Loucy (cell line): ENCODE measurements around the gene POLH.
"Not testable (repeated sequence)": the region's sequence is repeated elsewhere in the genome, so short reads cannot be mapped to it uniquely, and the experiment has no call there.

Experiments
- H2AFZ ChIP-seq: fragments of 200-600 bp; sonication (generic); 2 replicates; pipeline ENCODE4 v1.6.0; 2016; ENCODE audit warnings: antibody characterized with exemption, mild to moderate bottlenecking, low read length, moderate library complexity
- H3F3A ChIP-seq: fragments of 200-600 bp; 2 replicates; pipeline ENCODE4 v1.6.0; 2016; ENCODE audit warnings: antibody characterized with exemption, low read depth, mild to moderate bottlenecking
- H3K27me3 ChIP-seq: fragments of 200-600 bp; sonication (generic); 2 replicates; pipeline ENCODE4 v1.6.1; 2014; ENCODE audit warnings: low read length, mild to moderate bottlenecking; ENCODE audit not compliant: insufficient read depth, poor library complexity, severe bottlenecking
- H3K36me3 ChIP-seq: fragments of 200-600 bp; sonication (generic); 2 replicates; pipeline ENCODE4 v1.6.1; 2016; ENCODE audit warnings: low read length; ENCODE audit not compliant: insufficient read depth
- H3K4me1 ChIP-seq: fragments of 200-600 bp; sonication (generic); 2 replicates; pipeline ENCODE4 v1.5.1; 2014; ENCODE audit warnings: low read length, mild to moderate bottlenecking; ENCODE audit not compliant: insufficient read depth, poor library complexity, severe bottlenecking
- H3K4me2 ChIP-seq: fragments of 200-600 bp; sonication (generic); 2 replicates; pipeline ENCODE4 v1.6.0; 2014; ENCODE audit warnings: antibody characterized with exemption, low read length, low read depth, mild to moderate bottlenecking; ENCODE audit not compliant: poor library complexity, severe bottlenecking
- H3K4me3 ChIP-seq: fragments of 200-600 bp; sonication (generic); 2 replicates; pipeline ENCODE4 v1.5.1; 2014; ENCODE audit warnings: low read length, mild to moderate bottlenecking, mixed read lengths; ENCODE audit not compliant: poor library complexity, severe bottlenecking
- H3K79me2 ChIP-seq: fragments of 200-600 bp; sonication (generic); 2 replicates; pipeline ENCODE4 v1.6.1; 2014; ENCODE audit warnings: low read length; ENCODE audit not compliant: insufficient read depth
- H3K9ac ChIP-seq: fragments of 200-600 bp; sonication (generic); 2 replicates; pipeline ENCODE4 v1.6.0; 2014; ENCODE audit warnings: mild to moderate bottlenecking, low read depth, low read length, moderate library complexity; ENCODE audit not compliant: poor library complexity, severe bottlenecking
- H3K9me2 ChIP-seq: fragments of 200-600 bp; sonication (generic); replicated peaks from 2 replicates; pipeline ENCODE4 v1.6.1; 2016; ENCODE audit warnings: low read depth, low read length, mixed read lengths
- H3K9me3 ChIP-seq: fragments of 200-600 bp; sonication (generic); 2 replicates; pipeline ENCODE4 v1.6.1; 2014; ENCODE audit warnings: mild to moderate bottlenecking, antibody characterized with exemption, low read length, low read depth; ENCODE audit not compliant: insufficient read depth
- H4K20me1 ChIP-seq: fragments of 200-600 bp; sonication (generic); 2 replicates; pipeline ENCODE4 v1.6.0; 2014; ENCODE audit warnings: antibody characterized with exemption, low read length, mild to moderate bottlenecking; ENCODE audit not compliant: insufficient read depth, poor library complexity, severe bottlenecking
- CTCF ChIP-seq: fragments of 200-600 bp; sonication (generic); conservative IDR thresholded peaks from 2 replicates; pipeline ENCODE4 v1.5.1; 2014; ENCODE audit warnings: mild to moderate bottlenecking, antibody characterized with exemption, low read length
- EZH2phosphoT487 ChIP-seq: fragments of 200-600 bp; IDR thresholded peaks from 2 replicates; pipeline ENCODE4 v1.6.1; 2018; ENCODE audit warnings: antibody characterized with exemption, mild to moderate bottlenecking, moderate library complexity, borderline replicate concordance

POLH gene

DNA sequence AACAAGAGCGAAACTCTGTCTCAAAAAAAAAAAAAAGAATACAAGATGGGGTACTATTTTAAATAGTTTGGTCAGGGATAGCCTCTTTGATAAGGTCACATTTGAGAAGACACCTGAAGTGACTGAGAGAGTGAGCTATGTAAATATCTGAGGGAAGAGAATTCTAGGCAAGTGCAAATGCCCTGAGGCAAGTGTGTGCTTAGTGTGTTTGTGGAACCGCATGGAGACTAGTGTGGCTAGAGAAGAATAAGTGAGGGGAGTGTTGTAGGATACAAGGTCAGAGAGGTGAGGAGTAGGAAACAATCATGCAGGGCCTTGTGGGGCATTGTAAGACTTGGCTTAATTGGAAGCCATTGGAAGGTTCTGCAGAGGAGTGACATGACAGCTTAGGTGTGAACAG lies 72.3 kb downstream of the POLH start:
- Histone ChIP-seq H3K4me3 (no peak overlapping the region), H4K20me1 (no peaks in the 10 kb centered on the region), H3K9me3 (no peaks in the 10 kb centered on the region), H3K79me2 (no peaks in the 10 kb centered on the region), H3K4me2 (no peak overlapping the region), H3K27me3 (no peaks in the 10 kb centered on the region), H3K9me2 (no peaks in the 10 kb centered on the region), H3F3A (no peaks in the 10 kb centered on the region), H3K36me3 (no peaks in the 10 kb centered on the region), H3K4me1 (no peaks in the 10 kb centered on the region), H3K9ac (no peak overlapping the region), H2AFZ (no peak overlapping the region)
- TF ChIP-seq EZH2phosphoT487 (no peak), CTCF (no peak)

GRCh38 chr6:43652822-43653221 lies 76.8 kb downstream of the POLH start:
- not testable (repeated sequence) for H4K20me1 ChIP-seq, H3K9me2 ChIP-seq, H3K4me3 ChIP-seq, H3K4me2 ChIP-seq, H3K9ac ChIP-seq, H3K36me3 ChIP-seq, H3F3A ChIP-seq, H3K27me3 ChIP-seq, H3K79me2 ChIP-seq, H3K4me1 ChIP-seq, H3K9me3 ChIP-seq, H2AFZ ChIP-seq

GRCh38 chr6:43657221-43657802 lies 81.3 kb downstream of the POLH start:
- Histone ChIP-seq H3K36me3 (no peaks in the 10 kb centered on the region), H3K4me3 (no peak overlapping the region), H3F3A (no peaks in the 10 kb centered on the region), H3K9me2 (no peaks in the 10 kb centered on the region), H3K4me1 (no peaks in the 10 kb centered on the region), H3K9me3 (no peaks in the 10 kb centered on the region), H2AFZ (no peak overlapping the region), H3K9ac (no peak overlapping the region), H3K4me2 (no peak overlapping the region), H4K20me1 (no peaks in the 10 kb centered on the region), H3K79me2 (no peaks in the 10 kb centered on the region), H3K27me3 (no peaks in the 10 kb centered on the region)
- TF ChIP-seq EZH2phosphoT487 = no peak
- no peak for TF ChIP-seq CTCF

- Histone ChIP-seq H3K4me3 (no peak overlapping the region), H3K9me2 (no peaks in the 10 kb centered on the region), H3K9me3 (no peaks in the 10 kb centered on the region), H3K36me3 (no peaks in the 10 kb centered on the region), H3F3A (no peaks in the 10 kb centered on the region), H3K4me2 (no peak overlapping the region), H3K79me2 (no peaks in the 10 kb centered on the region), H3K27me3 (no peaks in the 10 kb centered on the region), H3K4me1 (no peaks in the 10 kb centered on the region), H2AFZ (no peak overlapping the region), H3K9ac (no peak overlapping the region), H4K20me1 (no peaks in the 10 kb centered on the region)
- no peak for TF ChIP-seq CTCF
- TF ChIP-seq EZH2phosphoT487 = no peak
These were observed 82.2 kb downstream of the POLH start for GRCh38 chr6:43658161-43658560.

DNA sequence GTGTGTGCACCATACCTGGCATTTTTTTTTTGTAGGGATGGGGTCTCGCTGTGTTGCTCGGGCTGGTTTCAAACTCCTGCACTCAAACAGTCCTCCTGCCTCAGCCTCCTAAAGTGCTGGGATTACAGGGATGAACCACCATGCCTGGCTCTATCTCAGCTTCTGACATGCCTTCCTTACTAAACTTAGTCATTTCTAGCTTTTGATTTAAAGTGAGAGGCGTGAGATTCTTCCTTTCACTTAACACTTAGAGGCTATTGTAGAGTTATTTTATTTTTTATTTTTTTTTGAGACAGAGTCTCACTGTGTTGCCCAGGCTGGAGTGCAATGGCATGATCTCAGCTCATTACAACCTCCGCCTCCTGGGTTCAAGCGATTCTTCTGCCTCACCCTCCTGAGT lies 87.0 kb downstream of the POLH start:
- not testable (repeated sequence) for H2AFZ ChIP-seq, H3K9me2 ChIP-seq, H3K4me2 ChIP-seq

More for the DNA sequence above, 87.0 kb downstream of the POLH start:
- not testable (repeated sequence) for H3K36me3 ChIP-seq, H3K79me2 ChIP-seq, H3K9me3 ChIP-seq, H3K9ac ChIP-seq, H3K4me1 ChIP-seq, H4K20me1 ChIP-seq, H3F3A ChIP-seq, H3K27me3 ChIP-seq, H3K4me3 ChIP-seq
